Activated CD4-positive, alpha-beta T cell treated with anti-CD3 and anti-CD28 coated beads, Interleukin-2, amount 50 U/mL, for 48 hours (primary cell): ENCODE measurements around the gene PHF20.
"Not testable (repeated sequence)": the region's sequence is repeated elsewhere in the genome, so short reads cannot be mapped to it uniquely, and the experiment has no call there.

ENCODE experiments used
- DNase-seq, 2 experiments: peaks; one replicate each; pipeline ENCODE4 v3.0.0-alpha.2; 2020

The PHF20 gene

GRCh38 chr20:35888657-35889056 is 116.8 kb downstream of the PHF20 start:
- DNase-seq = no peak

GRCh38 chr20:35891375-35891774 is 119.6 kb downstream of the PHF20 start:
- DNase-seq = no peak

GRCh38 chr20:35892871-35893270 is 121.1 kb downstream of the PHF20 start:
- no peak for DNase-seq

- DNase-seq = no peak
These were observed 122.1 kb downstream of the PHF20 start for GRCh38 chr20:35893942-35894341.

- not testable (repeated sequence) for DNase-seq
These were observed 123.7 kb downstream of the PHF20 start for GRCh38 chr20:35895516-35895915.

- no peak for DNase-seq
These were observed 127.2 kb downstream of the PHF20 start for GRCh38 chr20:35899064-35899463.

- DNase-seq = not testable (repeated sequence)
These were observed 129.4 kb downstream of the PHF20 start for GRCh38 chr20:35901230-35901629.

- no peak for DNase-seq
These were observed 130.1 kb downstream of the PHF20 start for GRCh38 chr20:35901678-35902544.

GRCh38 chr20:35902545-35902941 is 130.7 kb downstream of the PHF20 start:
- no peak for DNase-seq

GRCh38 chr20:35903843-35904242 is 132.0 kb downstream of the PHF20 start:
- DNase-seq = no peak

GRCh38 chr20:35904982-35905663 is 133.3 kb downstream of the PHF20 start:
- no peak for DNase-seq

- DNase-seq = no peak
These were observed 135.3 kb downstream of the PHF20 start for GRCh38 chr20:35907017-35907701.

- no peak for DNase-seq
These were observed 136.2 kb downstream of the PHF20 start for GRCh38 chr20:35908007-35908406.

GRCh38 chr20:35909176-35909575 is 137.4 kb downstream of the PHF20 start:
- no peak for DNase-seq

GRCh38 chr20:35909796-35910195 is 138.0 kb downstream of the PHF20 start:
- DNase-seq = no peak

GRCh38 chr20:35910254-35910653 is 138.4 kb downstream of the PHF20 start:
- no peak for DNase-seq

GRCh38 chr20:35912881-35913280 is 141.1 kb downstream of the PHF20 start:
- DNase-seq = no peak

- no peak for DNase-seq
These were observed 145.3 kb downstream of the PHF20 start for GRCh38 chr20:35917077-35917476.

- DNase-seq = no peak
These were observed 146.2 kb downstream of the PHF20 start for GRCh38 chr20:35918021-35918420.

- DNase-seq = no peak
These were observed 148.7 kb downstream of the PHF20 start for GRCh38 chr20:35920523-35920922.

- DNase-seq = no peak
These were observed 157.5 kb downstream of the PHF20 start for GRCh38 chr20:35929301-35929700.

- no peak for DNase-seq
These were observed 162.2 kb downstream of the PHF20 start for GRCh38 chr20:35934050-35934449.

GRCh38 chr20:35939264-35939663 is 167.4 kb downstream of the PHF20 start:
- DNase-seq = no peak

- DNase-seq = no peak
These were observed 169.8 kb downstream of the PHF20 start for GRCh38 chr20:35941620-35942019.
